Neural cell (in vitro differentiated cells): ENCODE data around the gene OTOL1.

ENCODE experiments used
- EP300 ChIP-seq: fragments of 450-650 bp; conservative IDR thresholded peaks from 2 replicates; pipeline ENCODE4 v1.6.1; 2014; ENCODE audit warnings: antibody characterized with exemption, mild to moderate bottlenecking, moderate library complexity; ENCODE audit not compliant: poor library complexity, severe bottlenecking
- EZH2 ChIP-seq: fragments of 200-600, 300-800 bp; shearing (Covaris generic), sonication (generic); IDR thresholded peaks from 2 replicates; pipeline ENCODE4 v1.6.1; 2014; ENCODE audit warnings: antibody characterized with exemption, low read length, borderline replicate concordance, mild to moderate bottlenecking; ENCODE audit not compliant: insufficient read depth, poor library complexity, severe bottlenecking
- POLR2AphosphoS5 ChIP-seq: IDR thresholded peaks from 2 replicates; pipeline ENCODE4 v1.6.1; 2012
- RAD21 ChIP-seq: fragments of 450-650 bp; conservative IDR thresholded peaks from 2 replicates; pipeline ENCODE4 v1.6.1; 2014; ENCODE audit warnings: antibody characterized with exemption, mild to moderate bottlenecking, moderate library complexity
- SMC3 ChIP-seq: fragments of 450-650 bp; conservative IDR thresholded peaks from 2 replicates; pipeline ENCODE4 v1.6.1; 2014; ENCODE audit warnings: antibody characterized with exemption, mild to moderate bottlenecking, moderate library complexity; ENCODE audit not compliant: poor library complexity
- TAF1 ChIP-seq: IDR thresholded peaks from 2 replicates; pipeline ENCODE4 v1.6.1; 2012; ENCODE audit warnings: low read depth
- TF ChIP-seq, protein P1 (sequence below): fragments of 450-650 bp; IDR thresholded peaks from 2 replicates; pipeline ENCODE4 v1.5.1; 2014; ENCODE audit warnings: antibody characterized with exemption, mild to moderate bottlenecking, moderate library complexity; ENCODE audit not compliant: poor library complexity, severe bottlenecking

DNA sequence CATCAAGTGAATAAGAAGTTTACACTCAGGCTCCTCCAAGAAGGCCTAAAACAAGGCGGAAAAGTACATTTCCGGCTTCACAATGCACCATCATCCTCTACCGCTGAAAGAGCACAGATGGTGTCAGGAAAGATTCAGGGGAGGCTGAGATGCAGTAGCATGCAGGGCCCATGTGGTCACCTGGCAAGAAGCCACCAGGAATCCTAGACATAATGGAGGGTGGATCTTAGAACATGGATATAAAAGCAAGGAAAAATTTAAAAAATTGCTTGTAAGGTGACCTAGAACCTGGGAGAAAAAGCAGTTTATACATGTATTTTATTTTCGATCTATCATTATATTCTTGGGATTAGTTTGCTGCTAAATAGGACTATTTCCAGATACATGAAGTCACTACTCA is 21.9 kb upstream of the OTOL1 start:
- TF ChIP-seq, protein P1, sequence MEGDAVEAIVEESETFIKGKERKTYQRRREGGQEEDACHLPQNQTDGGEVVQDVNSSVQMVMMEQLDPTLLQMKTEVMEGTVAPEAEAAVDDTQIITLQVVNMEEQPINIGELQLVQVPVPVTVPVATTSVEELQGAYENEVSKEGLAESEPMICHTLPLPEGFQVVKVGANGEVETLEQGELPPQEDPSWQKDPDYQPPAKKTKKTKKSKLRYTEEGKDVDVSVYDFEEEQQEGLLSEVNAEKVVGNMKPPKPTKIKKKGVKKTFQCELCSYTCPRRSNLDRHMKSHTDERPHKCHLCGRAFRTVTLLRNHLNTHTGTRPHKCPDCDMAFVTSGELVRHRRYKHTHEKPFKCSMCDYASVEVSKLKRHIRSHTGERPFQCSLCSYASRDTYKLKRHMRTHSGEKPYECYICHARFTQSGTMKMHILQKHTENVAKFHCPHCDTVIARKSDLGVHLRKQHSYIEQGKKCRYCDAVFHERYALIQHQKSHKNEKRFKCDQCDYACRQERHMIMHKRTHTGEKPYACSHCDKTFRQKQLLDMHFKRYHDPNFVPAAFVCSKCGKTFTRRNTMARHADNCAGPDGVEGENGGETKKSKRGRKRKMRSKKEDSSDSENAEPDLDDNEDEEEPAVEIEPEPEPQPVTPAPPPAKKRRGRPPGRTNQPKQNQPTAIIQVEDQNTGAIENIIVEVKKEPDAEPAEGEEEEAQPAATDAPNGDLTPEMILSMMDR: no peak
- no peak for TF ChIP-seq RAD21
- no peak for TF ChIP-seq EP300
- no peak for TF ChIP-seq EZH2
- TF ChIP-seq POLR2AphosphoS5: no peak
- TF ChIP-seq TAF1: no peak
- no peak for TF ChIP-seq SMC3
